ENCODE measurements around the gene YBEY. TPM values are rescaled to one million over a fixed set of nuclear protein-coding genes. Genes with fewer than 3 reads are reported as not detected.
A peak's percentile ranks its signal among the peaks of the same experiment; 100 is the strongest.

The YBEY gene
- total RNA-seq, 2 donors from 2014 or later = 19.6 to 23.3 TPM

DNA sequence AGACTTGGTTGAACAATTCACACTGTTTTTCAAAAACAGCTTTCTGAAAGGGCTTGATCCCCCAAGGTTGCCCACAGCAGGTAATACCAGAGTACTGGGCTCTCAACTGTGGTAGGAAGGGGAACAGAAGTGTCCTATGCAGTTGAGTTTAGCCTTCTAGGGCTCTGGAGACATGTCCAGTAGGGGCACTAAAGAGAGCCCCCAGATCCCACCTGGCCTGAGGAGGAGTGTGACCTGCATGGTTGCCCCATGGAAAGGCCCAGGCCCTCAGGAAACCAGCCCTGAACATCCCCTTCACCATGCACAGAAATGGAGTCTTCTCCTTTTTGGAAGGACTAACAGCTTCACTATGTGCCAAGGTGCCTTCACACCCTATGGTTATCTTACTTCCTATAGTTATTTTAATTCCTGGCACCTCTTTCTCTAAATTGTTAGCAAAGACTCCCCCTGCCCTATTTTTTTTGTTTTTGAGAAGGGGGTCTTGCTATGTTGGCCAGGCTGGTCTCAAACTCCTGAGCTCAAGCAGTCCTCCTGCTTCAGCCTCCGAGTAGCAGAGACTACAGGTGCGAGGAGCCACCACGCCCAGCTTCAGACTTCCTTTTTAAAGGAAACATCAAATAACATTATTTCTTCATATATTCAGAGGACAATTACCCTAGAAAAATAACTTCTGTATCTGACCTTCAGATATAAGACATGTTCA is 40.8 kb upstream of the YBEY start:
- Mint-ChIP-seq H3K36me3 (ENCODE audit: low read depth) (peaks cover 82% of the 10 kb centered on the region), H3K4me1 (no peaks in the 10 kb centered on the region), H3K27me3 (ENCODE audit: insufficient read depth) (no peaks in the 10 kb centered on the region), H3K9me3 (no peaks in the 10 kb centered on the region), H3K4me3 (no peak overlapping the region), H3K27ac (no peak overlapping the region)
- no peaks in the 10 kb centered on the region for H3K9me3 ChIP-seq (ENCODE audit: control insufficient read depth, low read length)
- 98 to 100% methylated on average over 3 of the region's 3 CpGs for WGBS, 2 experiments (ENCODE audit: insufficient coverage in 1 of 2, insufficient read length in 1 of 2)
- no peaks in the 10 kb centered on the region for H3K4me1 ChIP-seq (ENCODE audit: control insufficient read depth, insufficient read depth, low read length)
- H3K4me3 ChIP-seq (ENCODE audit: low read length) = no peak overlapping the region
- no peaks in the 10 kb centered on the region for H3K27me3 ChIP-seq (ENCODE audit: control insufficient read depth, insufficient read depth, low read length, poor library complexity, severe bottlenecking)
- peaks cover 97% of the 10 kb centered on the region for H3K36me3 ChIP-seq (ENCODE audit: control insufficient read depth, insufficient read depth, low read length)
- no peak for DNase-seq
- no peak overlapping the region for H3K9ac ChIP-seq (ENCODE audit: extremely low read depth, low read length, poor library complexity, severe bottlenecking)
- H3K27ac ChIP-seq (ENCODE audit: low read depth, low read length) = no peak overlapping the region
- peak; percentile 43 for TF ChIP-seq CTCF (conservative IDR thresholded peaks at IDR 0.05)

- no peaks in the 10 kb centered on the region for H3K4me1 ChIP-seq (ENCODE audit: control insufficient read depth, insufficient read depth, low read length)
- no peaks in the 10 kb centered on the region for H3K27me3 Mint-ChIP-seq (ENCODE audit: insufficient read depth)
- WGBS, 2 experiments (ENCODE audit: insufficient coverage in 1 of 2, insufficient read length in 1 of 2) = 92 to 100% methylated on average over 3 to 6 of the region's 6 CpGs
These were observed 39.8 kb upstream of the YBEY start for GRCh38 chr21:46246345-46246744.

GRCh38 chr21:46247699-46248421 is 38.3 kb upstream of the YBEY start:
- DNase-seq = peak; percentile 36
- H3K27me3 Mint-ChIP-seq (ENCODE audit: insufficient read depth) = no peaks in the 10 kb centered on the region
- WGBS, 2 experiments (ENCODE audit: insufficient coverage in 1 of 2, insufficient read length in 1 of 2) = 94 to 100% methylated on average over 1 to 3 of the region's 3 CpGs
- H3K4me1 Mint-ChIP-seq = no peaks in the 10 kb centered on the region
- Histone ChIP-seq H3K4me3 (ENCODE audit: low read length) (no peak overlapping the region), H3K27ac (ENCODE audit: low read depth, low read length) (no peak overlapping the region), H3K4me1 (ENCODE audit: control insufficient read depth, insufficient read depth, low read length) (no peaks in the 10 kb centered on the region), H3K9me3 (ENCODE audit: control insufficient read depth, low read length) (no peaks in the 10 kb centered on the region), H3K9ac (ENCODE audit: extremely low read depth, low read length, poor library complexity, severe bottlenecking) (no peak overlapping the region), H3K36me3 (ENCODE audit: control insufficient read depth, insufficient read depth, low read length) (peaks cover 97% of the 10 kb centered on the region), H3K27me3 (ENCODE audit: control insufficient read depth, insufficient read depth, low read length, poor library complexity, severe bottlenecking) (no peaks in the 10 kb centered on the region)
- H3K27ac Mint-ChIP-seq = no peak overlapping the region
- H3K9me3 Mint-ChIP-seq = no peaks in the 10 kb centered on the region
- peaks cover 85% of the 10 kb centered on the region for H3K36me3 Mint-ChIP-seq (ENCODE audit: low read depth)
- H3K4me3 Mint-ChIP-seq = no peak overlapping the region
- TF ChIP-seq CTCF (conservative IDR thresholded peaks at IDR 0.05) = no peak

More at GRCh38 chr21:46246345-46246744, 39.8 kb upstream of the YBEY start:
- H3K4me3 Mint-ChIP-seq = no peak overlapping the region
- TF ChIP-seq CTCF (conservative IDR thresholded peaks at IDR 0.05) = no peak
- H3K27ac Mint-ChIP-seq = no peak overlapping the region
- Histone ChIP-seq H3K9ac (ENCODE audit: extremely low read depth, low read length, poor library complexity, severe bottlenecking) (no peak overlapping the region), H3K27ac (ENCODE audit: low read depth, low read length) (no peak overlapping the region), H3K36me3 (ENCODE audit: control insufficient read depth, insufficient read depth, low read length) (peaks cover 97% of the 10 kb centered on the region), H3K9me3 (ENCODE audit: control insufficient read depth, low read length) (no peaks in the 10 kb centered on the region), H3K27me3 (ENCODE audit: control insufficient read depth, insufficient read depth, low read length, poor library complexity, severe bottlenecking) (no peaks in the 10 kb centered on the region), H3K4me3 (ENCODE audit: low read length) (no peak overlapping the region)
- no peak for DNase-seq
- peaks cover 82% of the 10 kb centered on the region for H3K36me3 Mint-ChIP-seq (ENCODE audit: low read depth)
- H3K9me3 Mint-ChIP-seq = no peaks in the 10 kb centered on the region
- H3K4me1 Mint-ChIP-seq = no peaks in the 10 kb centered on the region

All from endodermal cell (in vitro differentiated cells).